ENCODE results near the gene ACSL1. TPM values are rescaled to one million over a fixed set of nuclear protein-coding genes. Genes with fewer than 3 reads are reported as not detected.
"Not testable (repeated sequence)": the region's sequence is repeated elsewhere in the genome, so short reads cannot be mapped to it uniquely, and the experiment has no call there.

The ACSL1 gene
- total RNA-seq, 1 donor from 2014 or later, result 43.2 TPM

GRCh38 chr4:184844742-184845141 lies 19.0 kb upstream of the ACSL1 start:
- FAIRE-seq (no peak), DNase-seq (ENCODE audit: low spot score in 2 of 2) (no peak)

GRCh38 chr4:184843984-184844554 lies 18.3 kb upstream of the ACSL1 start:
- no peak for FAIRE-seq
- DNase-seq (ENCODE audit: low spot score in 2 of 2), result no peak

- not testable (repeated sequence) for FAIRE-seq
These were observed 13.3 kb upstream of the ACSL1 start for GRCh38 chr4:184839075-184839399.

GRCh38 chr4:184838249-184839074 lies 12.7 kb upstream of the ACSL1 start:
- DNase-seq (ENCODE audit: low spot score in 2 of 2) (no peak), FAIRE-seq (no peak)

More at GRCh38 chr4:184839075-184839399, 13.3 kb upstream of the ACSL1 start:
- DNase-seq (ENCODE audit: low spot score in 2 of 2), result not testable (repeated sequence)

GRCh38 chr4:184836613-184837012 lies 10.8 kb upstream of the ACSL1 start:
- DNase-seq (ENCODE audit: low spot score in 2 of 2) (no peak), FAIRE-seq (no peak)

GRCh38 chr4:184833046-184833838 lies 7.5 kb upstream of the ACSL1 start:
- FAIRE-seq, result no peak

GRCh38 chr4:184831153-184831552 lies 5.4 kb upstream of the ACSL1 start:
- DNase-seq (ENCODE audit: low spot score in 2 of 2) (no peak), FAIRE-seq (no peak)

More at GRCh38 chr4:184833046-184833838, 7.5 kb upstream of the ACSL1 start:
- DNase-seq (ENCODE audit: low spot score in 2 of 2), result no peak

- FAIRE-seq (no peak), DNase-seq (ENCODE audit: low spot score in 2 of 2) (no peak)
These were observed 1.0 kb upstream of the ACSL1 start for GRCh38 chr4:184826691-184827270.

GRCh38 chr4:184825141-184825895 lies 450 bp downstream of the ACSL1 start:
- peak; percentile 54 to 56 for DNase-seq (ENCODE audit: low spot score in 2 of 2)
- FAIRE-seq, result no peak

- no peak for DNase-seq (ENCODE audit: low spot score in 2 of 2)
- no peak for FAIRE-seq
These were observed 1.0 kb downstream of the ACSL1 start for GRCh38 chr4:184824776-184825084.

- FAIRE-seq, result no peak
- no peak for DNase-seq (ENCODE audit: low spot score in 2 of 2)
These were observed 1.5 kb downstream of the ACSL1 start for GRCh38 chr4:184824081-184824775.

- no peak for DNase-seq (ENCODE audit: low spot score in 2 of 2)
- FAIRE-seq, result no peak
These were observed 2.8 kb downstream of the ACSL1 start for GRCh38 chr4:184823014-184823413.

- DNase-seq (ENCODE audit: low spot score in 2 of 2), result no peak
- FAIRE-seq, result no peak
These were observed 3.4 kb downstream of the ACSL1 start for GRCh38 chr4:184822356-184822755.

- FAIRE-seq, result no peak
- DNase-seq (ENCODE audit: low spot score in 2 of 2), result no peak
These were observed 4.5 kb downstream of the ACSL1 start for GRCh38 chr4:184821242-184821641.

GRCh38 chr4:184819786-184820185 lies 6.0 kb downstream of the ACSL1 start:
- DNase-seq (ENCODE audit: low spot score in 2 of 2) (no peak), FAIRE-seq (no peak)

- FAIRE-seq (no peak), DNase-seq (ENCODE audit: low spot score in 2 of 2) (no peak)
These were observed 7.6 kb downstream of the ACSL1 start for GRCh38 chr4:184818216-184818564.

- FAIRE-seq, result no peak
- no peak for DNase-seq (ENCODE audit: low spot score in 2 of 2)
These were observed 8.1 kb downstream of the ACSL1 start for GRCh38 chr4:184817494-184818215.

GRCh38 chr4:184816962-184817361 lies 8.8 kb downstream of the ACSL1 start:
- no peak for DNase-seq (ENCODE audit: low spot score in 2 of 2)
- FAIRE-seq, result no peak

All from frontal cortex (tissue), 4 donors.